Gastroesophageal sphincter (tissue), 3 donors: ENCODE data around the gene AFTPH.

Experiments used
- CTCF ChIP-seq, 4 experiments: fragments of 200-600 bp in 2 of 4; fragments of 450-650 bp in 2 of 4; sonication (generic) in 1 of 4; IDR thresholded peaks; one replicate each; pipeline ENCODE4 v1.5.1; 2017 to 2019; ENCODE audit warnings: antibody characterized with exemption in 4 of 4, mild to moderate bottlenecking in 2 of 4, moderate library complexity in 2 of 4
- POLR2A ChIP-seq, 2 donors: fragments of 450-650 bp; IDR thresholded peaks; one replicate each; pipeline ENCODE4 v1.6.1; 2017; ENCODE audit warnings: antibody characterized with exemption in 2 of 2, mild to moderate bottlenecking in 2 of 2, moderate library complexity in 1 of 2

DNA sequence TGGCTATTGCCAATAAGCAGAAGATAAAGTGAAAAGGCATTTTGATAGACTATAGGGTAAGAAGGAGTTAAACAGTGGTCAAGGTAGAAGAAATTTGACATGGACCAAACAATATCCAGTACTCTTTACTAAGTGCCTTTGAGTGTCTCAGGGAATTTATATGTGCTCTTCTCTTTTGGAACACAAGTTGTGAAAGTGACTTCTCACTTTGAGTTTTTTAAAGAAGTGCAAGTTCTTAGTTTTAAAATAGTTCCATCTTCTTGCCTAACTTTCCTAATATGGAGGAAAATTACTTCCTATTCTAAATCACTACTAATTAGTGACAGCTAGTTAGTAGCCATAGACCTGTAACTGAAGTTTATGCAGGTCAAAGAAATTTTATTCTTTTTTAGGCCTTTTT lies 63.4 kb downstream of the AFTPH start:
- TF ChIP-seq CTCF (IDR thresholded peaks at IDR 0.05) (no peak), POLR2A (IDR thresholded peaks at IDR 0.05) (no peak)
